VCaP (cell line): Measurements from ENCODE around the gene WWOX.

Experiments used
- H3K27ac ChIP-seq: fragments of 450-650 bp; 2 replicates; pipeline ENCODE4 v1.5.1; 2017
- TF ChIP-seq, protein P1 (sequence below): fragments of 450-650 bp; conservative IDR thresholded peaks from 2 replicates; pipeline ENCODE4 v1.5.1; 2017; ENCODE audit warnings: mild to moderate bottlenecking, moderate library complexity

Gene WWOX

DNA sequence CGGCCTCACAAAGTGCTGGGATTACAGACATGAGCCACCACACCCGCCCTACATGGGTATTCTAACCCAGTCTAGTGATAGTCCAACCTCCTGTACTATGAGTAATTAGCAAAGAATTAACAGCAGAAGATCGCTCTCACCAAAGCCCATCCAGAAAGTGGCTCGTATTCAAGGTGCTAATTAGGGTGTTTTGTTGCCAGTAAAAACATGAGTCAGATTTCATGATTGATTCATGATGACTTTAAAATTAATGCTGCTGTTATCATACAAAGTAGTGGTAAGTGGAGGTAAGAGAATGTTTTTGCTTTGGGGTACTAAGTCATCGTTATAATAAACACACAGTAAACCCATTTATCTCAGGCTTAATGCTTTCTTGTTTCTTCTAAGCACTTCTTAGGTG is 428.8 kb downstream of the WWOX start:
- TF ChIP-seq, protein P1, sequence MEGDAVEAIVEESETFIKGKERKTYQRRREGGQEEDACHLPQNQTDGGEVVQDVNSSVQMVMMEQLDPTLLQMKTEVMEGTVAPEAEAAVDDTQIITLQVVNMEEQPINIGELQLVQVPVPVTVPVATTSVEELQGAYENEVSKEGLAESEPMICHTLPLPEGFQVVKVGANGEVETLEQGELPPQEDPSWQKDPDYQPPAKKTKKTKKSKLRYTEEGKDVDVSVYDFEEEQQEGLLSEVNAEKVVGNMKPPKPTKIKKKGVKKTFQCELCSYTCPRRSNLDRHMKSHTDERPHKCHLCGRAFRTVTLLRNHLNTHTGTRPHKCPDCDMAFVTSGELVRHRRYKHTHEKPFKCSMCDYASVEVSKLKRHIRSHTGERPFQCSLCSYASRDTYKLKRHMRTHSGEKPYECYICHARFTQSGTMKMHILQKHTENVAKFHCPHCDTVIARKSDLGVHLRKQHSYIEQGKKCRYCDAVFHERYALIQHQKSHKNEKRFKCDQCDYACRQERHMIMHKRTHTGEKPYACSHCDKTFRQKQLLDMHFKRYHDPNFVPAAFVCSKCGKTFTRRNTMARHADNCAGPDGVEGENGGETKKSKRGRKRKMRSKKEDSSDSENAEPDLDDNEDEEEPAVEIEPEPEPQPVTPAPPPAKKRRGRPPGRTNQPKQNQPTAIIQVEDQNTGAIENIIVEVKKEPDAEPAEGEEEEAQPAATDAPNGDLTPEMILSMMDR, result no peak
- H3K27ac ChIP-seq, result no peak overlapping the region

DNA sequence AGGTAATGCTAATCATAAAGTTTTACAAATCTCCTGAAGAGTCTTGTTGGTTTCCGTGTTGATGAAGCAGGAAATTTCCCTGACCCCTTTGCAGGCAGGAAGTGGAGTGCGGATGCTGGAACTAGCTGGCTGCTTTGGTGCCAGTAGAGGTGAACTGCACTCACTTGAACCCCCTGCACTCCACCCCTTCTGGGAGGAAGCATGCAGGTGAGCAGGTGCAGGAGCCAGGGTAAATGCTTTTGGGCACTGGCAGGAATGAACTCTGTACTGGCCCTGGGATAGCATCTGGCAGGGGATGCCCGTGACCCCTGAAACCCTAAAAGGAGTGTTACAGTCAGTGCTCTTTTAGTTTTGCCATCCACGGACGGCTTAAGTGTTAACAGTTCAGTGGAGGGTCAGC is 430.4 kb downstream of the WWOX start:
- no peak overlapping the region for H3K27ac ChIP-seq
- TF ChIP-seq, protein P1, result no peak

DNA sequence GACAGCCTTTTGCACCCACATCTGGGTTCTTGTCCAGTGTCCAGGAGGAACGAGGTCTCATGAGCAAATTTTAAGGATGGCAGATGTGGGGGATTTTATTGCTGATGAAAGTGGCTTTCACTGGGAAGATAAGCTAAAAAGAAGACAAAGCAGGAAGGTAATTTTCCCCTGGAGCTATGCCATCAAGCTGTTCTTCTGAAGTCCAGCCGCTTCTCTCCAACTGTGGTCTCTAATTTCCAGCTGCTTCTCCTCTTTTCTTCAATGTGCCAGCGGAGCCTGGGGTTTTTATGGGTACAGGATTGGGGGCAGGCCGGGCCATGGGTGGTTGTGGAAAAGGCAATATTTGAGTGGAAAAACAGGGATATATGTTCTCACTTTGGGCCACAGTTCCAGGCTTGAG is 430.8 kb downstream of the WWOX start:
- TF ChIP-seq, protein P1, result no peak
- no peak overlapping the region for H3K27ac ChIP-seq

DNA sequence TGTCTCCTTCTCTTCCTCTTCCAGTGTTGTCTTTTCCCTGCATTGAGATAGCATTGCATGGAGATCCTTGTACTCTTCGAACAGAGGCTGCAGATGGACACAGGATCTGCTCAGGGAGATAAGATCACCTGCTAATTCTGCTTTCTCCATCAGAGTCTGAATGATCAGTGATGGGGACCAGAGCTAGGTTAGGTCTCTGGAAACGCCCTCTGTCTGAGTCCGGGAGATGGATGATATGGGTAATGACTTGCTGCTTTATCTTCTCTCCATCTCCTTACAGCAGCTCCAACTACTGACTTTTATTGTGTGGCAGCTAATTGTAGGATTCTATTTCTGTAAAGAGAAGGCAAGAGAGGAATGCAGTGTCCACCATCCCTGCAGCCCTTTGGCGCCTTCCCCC is 435.6 kb downstream of the WWOX start:
- H3K27ac ChIP-seq, result no peak overlapping the region
- TF ChIP-seq, protein P1, result no peak

DNA sequence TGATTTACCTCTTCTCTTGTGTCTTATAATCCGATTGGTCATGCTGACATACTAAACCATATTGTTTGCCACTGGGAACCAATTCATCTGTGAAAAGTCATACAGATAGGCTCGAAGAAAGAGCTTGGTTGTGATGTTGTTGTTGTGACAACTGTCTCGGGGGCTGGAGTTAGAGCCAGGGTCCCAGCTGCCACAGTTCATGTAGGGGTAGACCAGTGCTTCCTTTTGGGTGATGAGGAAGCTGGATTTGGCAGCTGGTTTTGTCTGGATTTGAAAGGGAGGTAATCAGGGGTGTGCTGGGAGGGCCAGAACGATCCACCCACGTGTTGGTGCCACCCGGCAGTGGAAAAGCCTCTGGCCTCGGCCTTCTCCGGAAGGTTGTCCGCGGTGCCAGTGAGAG is 438.1 kb downstream of the WWOX start:
- TF ChIP-seq, protein P1, result no peak

DNA sequence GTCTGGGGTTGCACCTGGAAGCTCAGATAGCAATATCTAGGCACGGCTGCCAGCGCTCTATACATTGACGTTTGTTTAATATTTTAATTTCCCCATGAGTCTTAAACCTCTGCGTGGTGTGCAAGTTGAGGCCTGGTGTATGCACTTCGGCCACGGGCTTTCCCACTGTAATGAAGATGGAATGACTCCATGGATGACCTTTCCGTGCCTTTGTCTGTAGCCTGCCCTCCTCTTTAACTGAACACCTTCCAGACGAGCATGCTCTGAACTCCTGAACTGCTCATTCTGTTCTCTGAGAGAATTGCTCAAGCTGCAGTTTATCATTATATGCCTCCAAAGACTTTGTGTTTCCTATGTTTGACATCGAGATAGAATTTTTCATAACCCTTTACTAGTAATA is 438.8 kb downstream of the WWOX start:
- H3K27ac ChIP-seq, result no peak overlapping the region
- TF ChIP-seq, protein P1, result no peak

More for the DNA sequence above, 438.1 kb downstream of the WWOX start:
- no peak overlapping the region for H3K27ac ChIP-seq

DNA sequence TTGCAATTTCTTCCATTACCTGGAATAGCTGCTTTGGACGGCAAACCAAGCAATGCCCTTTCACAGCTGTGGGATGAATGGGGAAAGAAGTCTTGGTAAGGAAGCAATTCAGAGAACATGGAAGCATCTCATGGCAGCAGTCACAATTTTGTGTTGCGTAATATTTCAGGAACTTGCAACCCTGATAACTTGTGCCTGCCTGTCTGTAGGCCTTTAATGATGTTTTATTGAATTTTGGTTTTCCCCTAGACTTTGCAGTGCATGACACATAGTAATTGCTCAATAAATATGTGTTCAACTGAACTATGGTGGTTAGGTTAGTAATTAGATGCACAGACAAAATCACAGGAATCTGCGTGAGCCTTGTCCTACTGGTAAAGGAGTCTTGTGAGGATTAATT is 439.5 kb downstream of the WWOX start:
- TF ChIP-seq, protein P1, result no peak

DNA sequence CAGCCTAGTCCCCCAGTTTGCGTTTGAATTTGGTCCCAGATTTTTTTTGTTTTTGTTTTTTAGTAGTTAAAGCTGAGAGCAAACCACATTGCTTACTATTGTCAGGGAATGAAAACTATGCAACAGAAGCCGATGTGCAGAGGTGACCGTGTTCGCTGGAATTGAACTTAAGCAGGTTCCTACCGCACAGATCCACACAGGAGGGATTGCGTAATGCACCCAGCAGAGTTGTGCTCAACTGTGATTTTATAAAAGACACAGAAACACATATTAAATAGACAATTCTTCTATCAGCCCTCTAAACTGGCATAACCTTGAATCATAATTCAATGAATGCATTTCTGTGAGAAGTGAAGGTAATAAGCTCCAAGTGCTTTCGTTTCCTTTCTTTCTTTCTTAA is 443.0 kb downstream of the WWOX start:
- no peak overlapping the region for H3K27ac ChIP-seq
- TF ChIP-seq, protein P1, result no peak

More for the DNA sequence above, 439.5 kb downstream of the WWOX start:
- H3K27ac ChIP-seq, result no peak overlapping the region
